ENCODE data around the gene NES. TPM values are rescaled to one million over a fixed set of nuclear protein-coding genes. Genes with fewer than 3 reads are reported as not detected.

The NES gene
- total RNA-seq, 4 donors from 2014 or later: 4.3 to 10.4 (median 9.0) TPM

- Histone ChIP-seq H3K4me1 (peaks cover 8 to 12% of the 10 kb centered on the region in 2 donors), H3K36me3 (no peaks in the 10 kb centered on the region), H3K4me3 (replicated peaks in 1 of 3) (peak overlapping the region in 2 of 3 donors; percentile 19 to 23), H3K9me3 (no peaks in the 10 kb centered on the region), H3K27ac (peak overlapping the region; percentile 9 to 50 (median 46)), H3K27me3 (peaks cover 8% of the 10 kb centered on the region)
- 22 to 30% methylated on average over 10 to 11 of the region's 49 CpGs for WGBS, 2 donors
- DNase-seq: no peak
- TF ChIP-seq POLR2A (IDR thresholded peaks at IDR 0.05): no peak
- intact Hi-C loops (cut with DNase I): no loop called here
Measured at GRCh38 chr1:156676114-156676819, 940 bp downstream of the NES start.

DNA sequence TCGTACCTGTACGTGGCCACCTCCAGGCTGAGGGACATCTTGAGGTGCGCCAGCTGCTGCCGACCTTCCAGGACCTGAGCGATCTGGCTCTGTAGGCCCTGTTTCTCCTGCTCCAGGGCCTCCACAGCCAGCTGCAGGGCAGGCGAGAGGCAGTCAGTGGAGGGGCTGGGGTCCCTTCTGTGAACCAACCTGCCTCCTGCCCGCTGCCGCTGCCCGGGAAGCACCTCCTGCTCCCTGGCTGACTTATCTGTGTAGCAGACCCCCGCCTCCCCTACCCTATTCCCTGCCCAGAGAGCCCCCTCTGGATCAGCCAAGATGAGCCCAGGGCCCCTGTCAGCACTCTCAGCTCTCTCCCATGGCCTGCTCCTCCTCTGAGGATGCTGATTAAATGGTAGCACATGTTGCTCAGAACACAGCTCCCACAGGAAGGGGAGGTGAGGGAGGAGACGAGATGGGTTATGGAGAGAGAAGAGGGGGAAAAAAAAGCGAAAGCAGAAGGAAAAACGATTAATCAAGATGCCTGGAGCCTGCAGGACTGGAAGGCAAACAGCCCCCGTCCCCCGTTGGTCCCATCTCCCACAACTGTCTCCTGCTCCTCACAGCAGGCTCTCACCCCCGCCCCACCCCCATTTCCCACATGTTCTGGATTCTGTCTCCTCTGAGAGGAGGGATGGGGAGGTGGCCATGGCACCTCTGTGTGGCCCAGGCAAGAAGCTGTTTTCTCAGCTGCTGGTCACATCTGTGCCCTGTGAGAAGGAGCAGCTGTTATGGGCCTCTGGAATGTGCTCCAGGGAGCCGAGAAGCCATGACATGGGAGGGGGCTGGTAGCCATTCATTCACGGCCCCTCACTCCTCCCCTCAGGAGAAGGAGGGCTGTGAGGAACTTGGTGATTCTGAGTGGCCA, 1.7 kb downstream of the NES start:
- TF ChIP-seq CTCF (IDR thresholded peaks at IDR 0.05): no peak
- no peak for DNase-seq
- H3K4me3 ChIP-seq (replicated peaks in 1 of 3): peak overlapping the region in 1 of 3 donors; percentile 23
- peaks cover 8 to 12% of the 10 kb centered on the region in 2 donors for H3K4me1 ChIP-seq
- H3K36me3 ChIP-seq: no peaks in the 10 kb centered on the region
- no peaks in the 10 kb centered on the region for H3K9me3 ChIP-seq
- peak overlapping the region; percentile 9 to 50 (median 46) for H3K27ac ChIP-seq
- H3K27me3 ChIP-seq: peaks cover 8% of the 10 kb centered on the region
- intact Hi-C loops (cut with DNase I): no loop called here
- 50 to 52% methylated on average over 16 to 18 of the region's 18 CpGs for WGBS, 2 donors

- H3K27ac ChIP-seq: no peak overlapping the region
- peaks cover 8% of the 10 kb centered on the region for H3K27me3 ChIP-seq
- intact Hi-C loops (cut with DNase I): no loop called here
- no peak overlapping the region for H3K4me3 ChIP-seq (replicated peaks in 1 of 3)
- no peaks in the 10 kb centered on the region for H3K36me3 ChIP-seq
- 54 to 59% methylated on average over 7 to 8 of the region's 8 CpGs for WGBS, 2 donors
- DNase-seq: no peak
- TF ChIP-seq CTCF (IDR thresholded peaks at IDR 0.05) (no peak), POLR2A (IDR thresholded peaks at IDR 0.05) (no peak)
- H3K4me1 ChIP-seq: peaks cover 8 to 13% of the 10 kb centered on the region in 2 donors
- H3K9me3 ChIP-seq: no peaks in the 10 kb centered on the region
Measured at GRCh38 chr1:156673387-156674121, 3.7 kb downstream of the NES start.

GRCh38 chr1:156671804-156672203, 5.4 kb downstream of the NES start:
- no peak for DNase-seq
- intact Hi-C loops (cut with DNase I): no loop called here
- Histone ChIP-seq H3K9me3 (no peaks in the 10 kb centered on the region), H3K27me3 (peaks cover 1% of the 10 kb centered on the region), H3K27ac (no peak overlapping the region), H3K36me3 (no peaks in the 10 kb centered on the region), H3K4me1 (peaks cover under 1 to 21% of the 10 kb centered on the region in 2 donors), H3K4me3 (replicated peaks in 1 of 3) (no peak overlapping the region)
- TF ChIP-seq POLR2A (IDR thresholded peaks at IDR 0.05) (no peak), CTCF (IDR thresholded peaks at IDR 0.05) (no peak)
- 89% methylated on average over 2 of the region's 2 CpGs for WGBS, 2 donors

GRCh38 chr1:156670791-156671190, 6.4 kb downstream of the NES start:
- no peak for TF ChIP-seq POLR2A (IDR thresholded peaks at IDR 0.05)
- TF ChIP-seq CTCF (IDR thresholded peaks at IDR 0.05): no peak
- Histone ChIP-seq H3K27ac (peak overlapping the region in 2 of 3 donors; percentile 5 to 23), H3K36me3 (no peaks in the 10 kb centered on the region), H3K4me3 (replicated peaks in 1 of 3) (no peak overlapping the region), H3K27me3 (no peaks in the 10 kb centered on the region), H3K4me1 (peaks cover 0 to 19% of the 10 kb centered on the region in 2 donors), H3K9me3 (no peaks in the 10 kb centered on the region)
- 66 to 69% methylated on average over 4 of the region's 4 CpGs for whole genome bisulfite sequencing, 2 donors
- DNase-seq: no peak
- intact Hi-C loops (cut with DNase I): no loop called here

Data from thyroid gland (tissue), 4 donors.